ENCODE results near the gene CRB1. TPM values are rescaled to one million over a fixed set of nuclear protein-coding genes. Genes with fewer than 3 reads are reported as not detected.

CRB1 gene
- total and polyA plus RNA-seq, 8 donors = under 0.01 to 0.20 (median 0.09) TPM; not detected in 4

- FAIRE-seq (no peak), ATAC-seq (no peak), DNase-seq (no peak)
- no peaks in the 10 kb centered on the region for H3K27me3 ChIP-seq
- no peaks in the 10 kb centered on the region for H3K4me1 ChIP-seq
- no peaks in the 10 kb centered on the region for H3K36me3 ChIP-seq
- H3K4me3 ChIP-seq = no peak overlapping the region
- no peak overlapping the region for H3K27ac ChIP-seq
- intact Hi-C loops (cut with DNase I) = no loop called here
- TF ChIP-seq CTCF (IDR thresholded peaks at IDR 0.05) = no peak
- WGBS, 2 donors = 83 to 86% methylated on average over 5 of the region's 5 CpGs
- no peaks in the 10 kb centered on the region for H3K9me3 ChIP-seq
These were observed 42.4 kb upstream of the CRB1 start for GRCh38 chr1:197225611-197226010.

GRCh38 chr1:197234581-197234980, 33.5 kb upstream of the CRB1 start:
- Histone ChIP-seq H3K27ac (no peak overlapping the region), H3K36me3 (no peaks in the 10 kb centered on the region), H3K27me3 (no peaks in the 10 kb centered on the region), H3K4me3 (no peak overlapping the region), H3K9me3 (no peaks in the 10 kb centered on the region), H3K4me1 (no peaks in the 10 kb centered on the region)
- FAIRE-seq = no peak
- DNase-seq = no peak
- WGBS, 2 donors = 61 to 64% methylated on average over 1 of the region's 1 CpG
- no peak for ATAC-seq
- intact Hi-C loops (cut with DNase I) = no loop called here
- TF ChIP-seq CTCF (IDR thresholded peaks at IDR 0.05) = no peak

- H3K9me3 ChIP-seq = no peaks in the 10 kb centered on the region
- no peak for TF ChIP-seq CTCF (IDR thresholded peaks at IDR 0.05)
- DNase-seq (no peak), ATAC-seq (no peak), FAIRE-seq (no peak)
- intact Hi-C loops (cut with DNase I) = no loop called here
- H3K36me3 ChIP-seq = no peaks in the 10 kb centered on the region
- H3K27ac ChIP-seq = no peak overlapping the region
- WGBS, 2 donors = 88% methylated on average over 2 of the region's 2 CpGs
- no peak overlapping the region for H3K4me3 ChIP-seq
- H3K27me3 ChIP-seq = no peaks in the 10 kb centered on the region
- no peaks in the 10 kb centered on the region for H3K4me1 ChIP-seq
These were observed 32.7 kb upstream of the CRB1 start for GRCh38 chr1:197235355-197235754.

- H3K27ac ChIP-seq = no peak overlapping the region
These were observed 20.6 kb upstream of the CRB1 start for GRCh38 chr1:197247465-197247864.

GRCh38 chr1:197249324-197249723, 18.7 kb upstream of the CRB1 start:
- intact Hi-C loops (cut with DNase I) = no loop called here
- Histone ChIP-seq H3K4me1 (no peaks in the 10 kb centered on the region), H3K4me3 (no peak overlapping the region), H3K27ac (no peak overlapping the region), H3K36me3 (no peaks in the 10 kb centered on the region), H3K27me3 (no peaks in the 10 kb centered on the region), H3K9me3 (no peaks in the 10 kb centered on the region)
- no peak for DNase-seq
- no peak for ATAC-seq
- 71 to 73% methylated on average over 2 of the region's 2 CpGs for WGBS, 2 donors
- no peak for FAIRE-seq
- no peak for TF ChIP-seq CTCF (IDR thresholded peaks at IDR 0.05)

More at GRCh38 chr1:197247465-197247864, 20.6 kb upstream of the CRB1 start:
- Histone ChIP-seq H3K27me3 (no peaks in the 10 kb centered on the region), H3K4me1 (no peaks in the 10 kb centered on the region), H3K9me3 (no peaks in the 10 kb centered on the region), H3K36me3 (no peaks in the 10 kb centered on the region), H3K4me3 (no peak overlapping the region)
- ATAC-seq = no peak
- intact Hi-C loops (cut with DNase I) = no loop called here
- TF ChIP-seq CTCF (IDR thresholded peaks at IDR 0.05) = no peak
- FAIRE-seq = no peak
- no peak for DNase-seq
- 41 to 45% methylated on average over 1 of the region's 1 CpG for WGBS, 2 donors
